Upper lobe of left lung (tissue), 4 donors: Measurements from ENCODE around the gene UVSSA.

Experiments
- CTCF ChIP-seq, 6 experiments: fragments of 450-650 bp in 4 of 6; fragments of 200-600 bp in 2 of 6; sonication (generic) in 2 of 6; IDR thresholded peaks; one replicate each; pipeline ENCODE4 v1.5.1; 2016 to 2019; ENCODE audit warnings: antibody characterized with exemption in 6 of 6
- POLR2A ChIP-seq, 4 donors: fragments of 450-650 bp; IDR thresholded peaks; one replicate each; pipeline ENCODE4 v1.5.1; 2016 to 2017; ENCODE audit warnings: antibody characterized with exemption in 4 of 4, mild to moderate bottlenecking in 2 of 4
- POLR2AphosphoS5 ChIP-seq, 2 donors: sonication (generic); formaldehyde crosslinking; IDR thresholded peaks; one replicate each; pipeline ENCODE4 v1.5.1; 2017; ENCODE audit warnings: antibody characterized with exemption in 2 of 2

GRCh38 chr4:1300466-1301455 is 46.2 kb upstream of the UVSSA start:
- TF ChIP-seq CTCF (IDR thresholded peaks at IDR 0.05) (no peak), POLR2A (IDR thresholded peaks at IDR 0.05) (peak in 1 of 4 donors; percentile 49), POLR2AphosphoS5 (IDR thresholded peaks at IDR 0.05) (peak; percentile 68 to 85)
